Activated T-helper 17 cell treated with anti-CD3 and anti-CD28 coated beads, Interleukin-2, amount 50 U/mL, for 72 hours (primary cell): ENCODE measurements around the gene CALD1. TPM values are rescaled to one million over a fixed set of nuclear protein-coding genes. Genes with fewer than 3 reads are reported as not detected.

Experiments used
- ATAC-seq: fragments of 150-1000 bp; cut with Tn5 transposase; replicated peaks from 2 replicates; pipeline ENCODE4 v1.10.0; 2021; ENCODE audit warnings: mild to moderate bottlenecking, moderate library complexity
- H3K27ac Mint-ChIP-seq: one replicate; pipeline ENCODE4 v1.8.0; 2022; ENCODE audit warnings: mixed read lengths
- H3K27me3 Mint-ChIP-seq: one replicate; pipeline ENCODE4 v1.8.0; 2022; ENCODE audit warnings: mixed read lengths
- H3K36me3 Mint-ChIP-seq: one replicate; pipeline ENCODE4 v1.8.0; 2022; ENCODE audit warnings: low read depth, mild to moderate bottlenecking, mixed read lengths
- H3K4me1 Mint-ChIP-seq: one replicate; pipeline ENCODE4 v1.8.0; 2022; ENCODE audit warnings: mixed read lengths
- H3K4me3 Mint-ChIP-seq: one replicate; pipeline ENCODE4 v1.8.0; 2022; ENCODE audit warnings: mild to moderate bottlenecking, mixed read lengths
- H3K9me3 Mint-ChIP-seq: one replicate; pipeline ENCODE4 v1.8.0; 2022; ENCODE audit warnings: mixed read lengths
- total RNA-seq, 2 donors: library from RNA; stranded (reverse); gene quantifications; one replicate each; pipeline ENCODE4 v1.2.3, GENCODE V29; 2022

The CALD1 gene
- total RNA-seq, 2 donors from 2014 or later, result 4.0 to 27.2 TPM

GRCh38 chr7:134903073-134903790 is 123.8 kb downstream of the CALD1 start:
- no peak overlapping the region for H3K27ac Mint-ChIP-seq
- no peak for ATAC-seq

GRCh38 chr7:134905375-134905774 is 125.9 kb downstream of the CALD1 start:
- ATAC-seq, result no peak
- H3K9me3 Mint-ChIP-seq, result no peaks in the 10 kb centered on the region
- no peaks in the 10 kb centered on the region for H3K36me3 Mint-ChIP-seq
- peaks cover 4% of the 10 kb centered on the region for H3K4me1 Mint-ChIP-seq
- peaks cover 3% of the 10 kb centered on the region for H3K27me3 Mint-ChIP-seq
- H3K4me3 Mint-ChIP-seq, result no peak overlapping the region
- H3K27ac Mint-ChIP-seq, result no peak overlapping the region

More at GRCh38 chr7:134903073-134903790, 123.8 kb downstream of the CALD1 start:
- Mint-ChIP-seq H3K9me3 (no peaks in the 10 kb centered on the region), H3K36me3 (no peaks in the 10 kb centered on the region), H3K4me1 (peaks cover 4% of the 10 kb centered on the region), H3K27me3 (peaks cover 3% of the 10 kb centered on the region), H3K4me3 (no peak overlapping the region)

GRCh38 chr7:134907000-134907399 is 127.6 kb downstream of the CALD1 start:
- ATAC-seq, result peak; percentile 50
- peaks cover 4% of the 10 kb centered on the region for H3K4me1 Mint-ChIP-seq
- no peak overlapping the region for H3K4me3 Mint-ChIP-seq
- H3K36me3 Mint-ChIP-seq, result no peaks in the 10 kb centered on the region
- no peaks in the 10 kb centered on the region for H3K9me3 Mint-ChIP-seq
- H3K27me3 Mint-ChIP-seq, result peaks cover 3% of the 10 kb centered on the region
- H3K27ac Mint-ChIP-seq, result peak overlapping the region; percentile 74

- H3K4me1 Mint-ChIP-seq, result peaks cover 4% of the 10 kb centered on the region
- no peak overlapping the region for H3K4me3 Mint-ChIP-seq
- H3K9me3 Mint-ChIP-seq, result no peaks in the 10 kb centered on the region
- no peak for ATAC-seq
- peak overlapping the region; percentile 36 for H3K27ac Mint-ChIP-seq
- H3K27me3 Mint-ChIP-seq, result peaks cover 3% of the 10 kb centered on the region
- H3K36me3 Mint-ChIP-seq, result no peaks in the 10 kb centered on the region
Observed at GRCh38 chr7:134907639-134908038, 128.2 kb downstream of the CALD1 start.

GRCh38 chr7:134908289-134908688 is 128.9 kb downstream of the CALD1 start:
- H3K27ac Mint-ChIP-seq, result peak overlapping the region; percentile 36
- no peaks in the 10 kb centered on the region for H3K9me3 Mint-ChIP-seq
- H3K4me1 Mint-ChIP-seq, result peaks cover 4% of the 10 kb centered on the region
- H3K27me3 Mint-ChIP-seq, result peaks cover 3% of the 10 kb centered on the region
- no peaks in the 10 kb centered on the region for H3K36me3 Mint-ChIP-seq
- ATAC-seq, result peak; percentile 91
- no peak overlapping the region for H3K4me3 Mint-ChIP-seq

GRCh38 chr7:134910214-134910890 is 130.9 kb downstream of the CALD1 start:
- ATAC-seq, result no peak
- H3K4me3 Mint-ChIP-seq, result no peak overlapping the region

GRCh38 chr7:134910968-134911367 is 131.5 kb downstream of the CALD1 start:
- no peak overlapping the region for H3K27ac Mint-ChIP-seq
- no peaks in the 10 kb centered on the region for H3K36me3 Mint-ChIP-seq
- H3K9me3 Mint-ChIP-seq, result no peaks in the 10 kb centered on the region
- H3K4me1 Mint-ChIP-seq, result peaks cover 4% of the 10 kb centered on the region
- H3K27me3 Mint-ChIP-seq, result peaks cover 3% of the 10 kb centered on the region
- H3K4me3 Mint-ChIP-seq, result no peak overlapping the region
- no peak for ATAC-seq

More at GRCh38 chr7:134910214-134910890, 130.9 kb downstream of the CALD1 start:
- H3K9me3 Mint-ChIP-seq, result no peaks in the 10 kb centered on the region
- peaks cover 4% of the 10 kb centered on the region for H3K4me1 Mint-ChIP-seq
- no peaks in the 10 kb centered on the region for H3K36me3 Mint-ChIP-seq
- no peak overlapping the region for H3K27ac Mint-ChIP-seq
- peaks cover 3% of the 10 kb centered on the region for H3K27me3 Mint-ChIP-seq

GRCh38 chr7:134916171-134916883 is 136.9 kb downstream of the CALD1 start:
- ATAC-seq, result no peak
- H3K27ac Mint-ChIP-seq, result no peak overlapping the region
- H3K27me3 Mint-ChIP-seq, result no peaks in the 10 kb centered on the region
- no peak overlapping the region for H3K4me3 Mint-ChIP-seq
- peaks cover 4% of the 10 kb centered on the region for H3K4me1 Mint-ChIP-seq
- H3K9me3 Mint-ChIP-seq, result no peaks in the 10 kb centered on the region
- H3K36me3 Mint-ChIP-seq, result no peaks in the 10 kb centered on the region

- no peaks in the 10 kb centered on the region for H3K9me3 Mint-ChIP-seq
- no peaks in the 10 kb centered on the region for H3K27me3 Mint-ChIP-seq
- peaks cover 4% of the 10 kb centered on the region for H3K4me1 Mint-ChIP-seq
- peak; percentile 76 for ATAC-seq
- no peak overlapping the region for H3K4me3 Mint-ChIP-seq
- H3K27ac Mint-ChIP-seq, result no peak overlapping the region
- no peaks in the 10 kb centered on the region for H3K36me3 Mint-ChIP-seq
Observed at GRCh38 chr7:134919240-134919641, 139.8 kb downstream of the CALD1 start.

- Mint-ChIP-seq H3K9me3 (peaks cover 3% of the 10 kb centered on the region), H3K27ac (no peak overlapping the region), H3K4me1 (peaks cover 4% of the 10 kb centered on the region), H3K27me3 (no peaks in the 10 kb centered on the region), H3K36me3 (no peaks in the 10 kb centered on the region), H3K4me3 (no peak overlapping the region)
- peak; percentile 82 for ATAC-seq
Observed at GRCh38 chr7:134920026-134920753, 140.8 kb downstream of the CALD1 start.

- Mint-ChIP-seq H3K27ac (no peak overlapping the region), H3K4me1 (peaks cover 4% of the 10 kb centered on the region), H3K4me3 (no peak overlapping the region), H3K9me3 (peaks cover 5% of the 10 kb centered on the region), H3K36me3 (no peaks in the 10 kb centered on the region), H3K27me3 (no peaks in the 10 kb centered on the region)
- no peak for ATAC-seq
Observed at GRCh38 chr7:134922720-134923704, 143.6 kb downstream of the CALD1 start.

GRCh38 chr7:134925766-134926165 is 146.3 kb downstream of the CALD1 start:
- H3K36me3 Mint-ChIP-seq, result no peaks in the 10 kb centered on the region
- H3K4me3 Mint-ChIP-seq, result no peak overlapping the region
- no peaks in the 10 kb centered on the region for H3K4me1 Mint-ChIP-seq
- no peak overlapping the region for H3K27ac Mint-ChIP-seq
- H3K27me3 Mint-ChIP-seq, result no peaks in the 10 kb centered on the region
- no peak for ATAC-seq
- peaks cover 5% of the 10 kb centered on the region for H3K9me3 Mint-ChIP-seq

- H3K4me3 Mint-ChIP-seq, result no peak overlapping the region
- no peaks in the 10 kb centered on the region for H3K36me3 Mint-ChIP-seq
- H3K4me1 Mint-ChIP-seq, result no peaks in the 10 kb centered on the region
- ATAC-seq, result no peak
- no peaks in the 10 kb centered on the region for H3K27me3 Mint-ChIP-seq
- H3K9me3 Mint-ChIP-seq, result peaks cover 5% of the 10 kb centered on the region
- H3K27ac Mint-ChIP-seq, result no peak overlapping the region
Observed at GRCh38 chr7:134926396-134926795, 147.0 kb downstream of the CALD1 start.
